Measurements from ENCODE around the gene CTIF.

CTIF gene

DNA sequence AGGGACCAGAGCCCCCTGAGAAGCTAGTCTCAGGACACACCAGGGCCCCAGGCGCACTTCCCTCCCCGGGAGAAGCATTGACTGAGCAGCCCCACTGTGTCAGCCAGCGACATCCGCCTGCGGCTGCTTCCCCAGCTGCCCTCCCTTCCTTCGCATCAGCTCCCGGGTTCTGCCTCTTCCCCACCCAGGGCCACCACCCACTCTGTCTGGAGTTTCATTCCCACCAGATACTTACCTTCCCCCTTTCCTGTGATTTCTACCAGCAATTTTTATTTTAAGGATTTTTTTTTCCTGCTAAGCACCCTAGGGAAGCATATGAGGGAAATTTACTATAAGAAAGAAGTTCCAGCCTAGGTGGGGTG lies 312.7 kb downstream of the CTIF start:
- DNase-seq (ENCODE audit: low spot score): peak; percentile 88

DNA sequence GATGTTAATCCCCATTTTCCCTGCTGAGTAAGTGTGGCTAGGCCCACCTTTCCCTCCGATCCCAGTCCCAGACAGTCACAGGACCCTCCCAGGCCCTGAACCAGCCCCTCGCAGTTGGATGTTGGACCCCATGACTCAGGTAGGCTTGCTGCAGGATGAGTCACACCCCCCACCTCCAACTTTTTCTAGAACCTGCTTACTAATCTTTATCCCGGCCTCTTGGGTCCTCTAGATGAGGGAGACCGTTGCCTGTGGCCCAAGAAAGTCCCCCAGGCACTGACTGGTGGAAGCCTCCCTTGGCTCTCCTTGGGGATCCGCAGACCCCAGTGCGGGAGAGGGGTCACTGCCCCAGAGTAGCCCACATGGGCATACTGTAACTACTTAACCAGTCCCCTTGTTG lies 313.5 kb downstream of the CTIF start:
- DNase-seq (ENCODE audit: low spot score): no peak

DNA sequence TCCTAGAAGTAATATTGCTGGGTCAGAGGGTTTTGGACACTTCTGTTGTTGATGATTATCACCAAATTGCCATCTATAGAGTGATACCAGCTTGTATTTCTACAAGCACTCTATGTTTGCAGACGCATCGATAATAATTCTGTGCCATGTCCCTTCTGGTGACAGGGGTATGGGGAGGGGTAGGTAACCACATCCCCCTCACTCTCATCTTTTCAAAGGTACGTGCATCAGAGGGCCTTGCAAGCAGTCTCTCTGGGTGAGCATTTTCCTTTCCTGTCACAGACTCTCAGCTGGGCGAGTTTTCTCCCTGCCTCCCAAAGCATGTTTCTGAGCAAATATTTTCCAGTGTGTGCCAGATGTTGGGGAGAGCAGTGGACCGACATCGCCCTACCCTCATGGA lies 314.0 kb downstream of the CTIF start:
- no peak for DNase-seq (ENCODE audit: low spot score)

DNA sequence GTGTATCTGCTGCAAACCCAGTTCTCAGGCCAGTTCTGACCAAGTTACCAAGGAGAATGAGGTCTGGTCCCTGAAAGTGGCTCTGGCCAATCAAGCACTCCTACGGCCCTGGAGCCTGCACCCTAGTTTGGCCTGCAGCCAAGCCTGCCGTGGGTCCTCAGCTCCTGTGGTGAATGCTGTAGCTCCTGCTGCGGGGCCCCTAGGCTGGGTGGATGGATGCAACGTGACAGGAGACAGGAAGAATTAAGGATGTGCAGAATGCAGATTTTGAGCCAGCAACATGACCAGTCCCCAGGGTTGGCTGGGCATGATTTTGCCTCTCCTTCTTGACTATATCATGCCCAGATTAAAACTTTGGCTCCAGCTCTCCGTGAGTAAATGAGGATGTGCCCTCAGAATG lies 314.8 kb downstream of the CTIF start:
- DNase-seq (ENCODE audit: low spot score): no peak

DNA sequence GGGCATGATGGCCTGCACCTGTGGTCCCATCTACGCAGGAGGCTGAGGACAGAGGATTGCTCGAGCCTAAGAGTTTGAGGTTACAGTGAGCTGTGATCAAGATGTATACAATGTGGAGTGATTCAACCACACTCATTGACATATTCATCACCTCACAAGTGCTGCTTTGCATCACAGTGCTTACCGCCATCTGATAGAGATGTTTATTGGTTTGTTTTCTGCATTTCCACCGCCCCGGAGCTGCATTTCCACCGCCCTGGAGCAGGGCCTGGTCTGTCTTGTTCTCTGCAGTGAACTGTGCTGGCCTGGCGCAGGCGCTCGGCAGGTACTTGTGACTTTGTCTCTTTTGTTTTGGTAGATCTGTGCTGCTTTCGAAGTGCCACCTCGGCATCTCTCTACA lies 315.9 kb downstream of the CTIF start:
- DNase-seq (ENCODE audit: low spot score): no peak

DNA sequence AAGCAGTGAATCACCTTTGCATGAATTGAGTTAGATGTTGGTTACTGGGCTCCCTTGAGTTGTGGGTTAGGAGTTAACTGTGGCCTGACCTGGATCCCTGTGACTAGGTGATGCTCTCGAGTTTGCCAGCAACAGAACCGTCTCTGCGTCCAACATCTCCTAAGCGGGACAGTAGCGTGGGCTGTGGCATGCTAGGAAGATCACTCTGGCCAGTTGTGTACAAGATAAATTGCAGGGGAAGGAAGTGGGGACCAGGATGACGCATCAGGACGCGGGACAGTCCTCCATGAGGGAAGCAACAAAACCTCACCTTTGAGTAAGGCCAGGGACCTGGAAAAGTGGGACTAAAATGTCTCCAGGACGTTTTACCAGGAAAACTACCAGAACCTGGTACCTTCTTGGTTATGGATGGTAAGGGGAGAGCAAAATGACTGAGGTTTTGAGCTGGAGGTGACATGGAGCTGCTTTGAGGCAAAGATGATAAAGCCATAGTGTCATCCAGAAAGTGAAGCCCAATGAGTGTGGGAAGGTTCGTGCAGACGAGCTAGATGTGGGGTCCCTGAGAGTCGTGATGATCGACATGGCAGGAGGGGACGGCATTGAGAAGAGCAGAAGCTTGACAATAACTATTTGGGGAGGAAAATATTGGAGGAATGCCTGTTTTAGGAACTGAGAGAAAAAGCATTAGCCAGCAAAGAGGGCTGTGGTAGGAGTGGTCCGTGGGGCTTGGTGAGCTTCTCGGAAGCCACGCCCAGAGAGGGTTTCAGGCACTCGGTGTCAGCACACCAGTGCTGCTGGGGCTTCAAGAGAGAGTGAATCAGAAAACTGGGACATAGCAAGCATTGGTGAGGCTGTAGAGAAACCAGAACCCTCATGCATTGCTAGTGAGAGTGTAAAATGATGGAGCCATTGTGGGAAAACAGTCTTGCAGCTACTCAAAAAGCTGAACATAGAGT lies 316.9 kb downstream of the CTIF start:
- DNase-seq (ENCODE audit: low spot score): no peak

DNA sequence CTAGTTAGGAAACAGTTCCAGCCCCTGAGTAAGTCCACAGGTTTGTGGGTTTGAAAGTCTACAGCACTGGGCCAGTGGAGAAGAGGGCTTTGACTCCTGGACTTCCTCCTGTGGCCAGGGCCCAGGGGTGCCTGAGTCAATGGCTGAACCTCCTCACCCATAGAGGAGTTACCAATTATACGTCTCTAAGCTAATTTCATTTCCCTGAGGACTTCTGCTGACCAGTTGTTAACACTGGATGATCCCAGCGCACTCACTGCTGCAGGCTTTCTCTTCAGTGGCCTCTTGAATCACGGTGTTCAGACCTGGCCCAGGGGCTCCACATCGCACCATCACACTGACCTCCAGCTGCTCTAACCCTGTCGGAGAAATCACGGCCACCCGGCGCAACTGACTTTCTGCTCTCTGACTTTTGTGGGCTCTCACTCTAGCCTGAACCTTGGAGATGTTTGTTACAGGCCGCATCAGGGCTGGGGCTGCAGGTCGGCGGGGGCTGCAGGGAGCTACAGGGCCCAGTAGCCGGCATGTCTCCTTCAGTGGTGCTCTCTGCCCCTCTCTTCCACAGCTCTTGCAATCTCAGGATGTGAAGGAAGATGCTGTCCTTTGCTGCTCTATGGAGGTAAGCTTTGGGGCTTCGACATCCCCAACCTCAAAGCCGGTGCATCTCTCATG lies 318.3 kb downstream of the CTIF start:
- no peak for DNase-seq (ENCODE audit: low spot score)

DNA sequence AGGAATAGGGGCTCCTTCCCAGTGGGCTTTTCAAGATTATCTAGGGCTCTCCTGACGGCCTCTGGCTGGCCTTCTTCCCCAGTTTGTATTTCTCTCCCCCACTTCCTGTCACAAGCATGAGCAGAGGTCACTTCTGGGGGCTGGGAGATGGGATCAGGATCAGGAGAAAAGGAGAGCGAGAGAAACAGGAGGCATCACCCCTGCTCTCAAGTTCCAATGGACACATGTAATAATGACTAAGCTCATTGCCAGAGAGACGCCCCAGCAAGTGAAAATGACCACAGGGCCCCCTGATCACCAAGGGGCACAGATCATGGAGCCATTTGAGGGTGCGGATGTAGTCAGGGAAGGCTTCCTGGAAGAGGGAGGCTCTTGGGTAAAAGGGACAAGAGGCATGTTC lies 319.8 kb downstream of the CTIF start:
- DNase-seq (ENCODE audit: low spot score): no peak

DNA sequence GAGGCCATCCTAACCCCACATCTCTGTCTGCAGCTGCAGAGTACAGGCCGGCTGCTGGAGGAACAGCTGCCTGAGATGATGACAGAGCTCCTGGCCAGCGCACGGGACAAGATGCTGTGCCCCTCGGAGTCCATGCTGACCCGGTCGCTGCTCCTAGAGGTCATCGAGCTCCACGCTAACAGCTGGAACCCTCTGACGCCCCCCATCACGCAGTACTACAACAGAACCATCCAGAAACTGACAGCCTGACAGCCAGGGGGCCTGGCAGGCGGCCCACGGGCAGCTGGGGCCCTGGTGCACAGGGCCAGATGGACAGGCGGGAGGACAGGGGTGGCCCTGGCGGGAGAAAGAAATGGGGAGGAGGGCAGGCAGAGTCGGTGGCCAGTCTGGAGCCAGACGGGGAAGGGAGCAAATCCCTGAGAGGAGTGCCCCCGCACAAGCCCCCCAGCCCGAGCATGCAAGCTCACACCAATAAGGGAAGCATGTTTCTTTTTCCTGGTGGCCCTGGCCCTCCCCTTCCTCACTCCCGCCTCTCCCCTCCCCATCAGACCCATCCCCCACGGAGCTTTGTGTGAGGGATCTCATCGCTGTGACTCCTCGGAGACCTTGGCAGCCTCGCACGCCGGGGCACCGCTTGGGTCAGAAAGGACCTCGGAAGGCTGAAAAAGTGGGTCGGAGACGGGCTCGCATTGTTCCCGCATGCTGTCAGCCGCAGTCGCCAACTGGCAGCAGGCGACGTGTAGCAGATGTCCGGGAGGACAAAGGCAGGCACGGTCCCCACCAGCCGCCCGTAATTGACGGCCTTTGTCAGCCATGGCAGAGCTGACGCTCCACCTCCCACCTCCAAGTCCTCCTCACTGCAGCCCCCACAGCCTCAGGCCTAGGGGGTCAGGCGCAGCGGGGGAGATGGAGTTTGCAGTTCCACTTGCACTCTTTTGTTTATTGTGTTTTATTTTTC lies 320.8 kb downstream of the CTIF start:
- DNase-seq (ENCODE audit: low spot score): no peak

DNA sequence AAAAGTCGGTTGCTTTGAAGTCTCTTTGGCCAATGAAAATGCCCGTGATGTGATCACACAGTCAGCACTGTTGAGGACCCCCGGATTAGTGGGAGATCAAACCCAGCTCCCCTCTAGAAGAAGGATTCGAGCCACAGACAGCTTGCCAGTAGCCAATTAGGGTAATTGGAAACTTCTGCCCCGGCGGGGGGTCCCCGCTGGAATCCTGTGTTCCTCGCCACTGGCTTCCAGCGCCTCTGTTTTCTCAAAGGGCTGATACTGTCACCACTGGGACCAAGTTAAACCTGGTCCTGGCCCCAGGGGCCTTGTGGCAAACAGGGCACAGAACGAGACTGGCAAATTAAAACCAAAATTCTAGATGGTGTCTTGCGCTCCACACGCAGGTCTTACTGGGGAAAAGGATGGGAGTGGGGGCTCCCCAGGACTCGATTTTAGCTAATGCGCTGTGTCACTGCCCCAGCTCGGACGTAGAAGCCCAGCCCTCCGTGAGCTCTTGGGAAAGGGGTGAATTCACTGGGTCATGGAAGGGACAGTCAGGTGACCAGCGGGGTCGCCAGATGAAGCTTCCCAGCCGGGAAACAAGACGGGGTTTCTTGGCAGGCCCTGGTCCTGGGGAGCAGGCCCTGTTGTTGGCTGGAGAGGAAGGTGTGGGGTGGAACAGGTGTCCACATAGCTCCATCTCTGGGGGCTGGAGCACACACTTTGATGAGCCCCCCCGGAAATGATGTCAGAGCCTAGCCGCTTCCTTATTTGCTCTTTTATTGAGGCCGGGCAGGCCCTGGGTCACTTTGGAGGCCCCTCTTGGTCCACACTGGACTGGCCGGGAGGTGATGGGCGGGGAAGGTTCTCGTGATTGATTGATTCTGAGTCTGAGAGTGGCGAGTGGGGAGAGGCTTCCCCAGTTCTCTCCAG lies 321.7 kb downstream of the CTIF start:
- no peak for DNase-seq (ENCODE audit: low spot score)

DNA sequence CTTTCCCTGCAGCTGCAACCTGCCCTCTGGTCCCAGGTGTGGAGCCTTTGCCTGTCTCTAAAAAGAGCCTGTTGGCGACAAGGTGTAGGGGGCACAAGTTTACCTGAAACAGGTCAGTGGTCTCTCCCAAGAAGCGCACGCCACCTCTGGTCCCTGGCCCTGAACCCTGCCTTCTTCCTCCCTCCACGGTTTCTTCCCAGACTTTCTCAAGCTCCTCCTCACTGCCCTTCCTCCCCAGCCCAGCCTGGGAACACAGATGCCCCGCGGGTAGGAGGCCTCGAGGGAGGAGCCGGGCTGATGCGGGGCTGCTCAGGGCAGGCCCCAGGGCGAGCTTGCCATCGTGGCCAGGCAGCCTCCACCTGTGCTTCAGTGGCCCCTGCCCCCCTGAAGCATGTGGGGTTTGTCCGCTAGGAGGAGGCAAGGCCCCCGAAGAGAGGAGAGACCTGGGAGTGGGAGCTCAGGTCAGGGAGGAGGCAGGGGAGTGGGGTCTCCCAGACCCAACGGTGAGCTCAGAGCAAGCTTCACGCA lies 322.4 kb downstream of the CTIF start:
- DNase-seq (ENCODE audit: low spot score): no peak

DNA sequence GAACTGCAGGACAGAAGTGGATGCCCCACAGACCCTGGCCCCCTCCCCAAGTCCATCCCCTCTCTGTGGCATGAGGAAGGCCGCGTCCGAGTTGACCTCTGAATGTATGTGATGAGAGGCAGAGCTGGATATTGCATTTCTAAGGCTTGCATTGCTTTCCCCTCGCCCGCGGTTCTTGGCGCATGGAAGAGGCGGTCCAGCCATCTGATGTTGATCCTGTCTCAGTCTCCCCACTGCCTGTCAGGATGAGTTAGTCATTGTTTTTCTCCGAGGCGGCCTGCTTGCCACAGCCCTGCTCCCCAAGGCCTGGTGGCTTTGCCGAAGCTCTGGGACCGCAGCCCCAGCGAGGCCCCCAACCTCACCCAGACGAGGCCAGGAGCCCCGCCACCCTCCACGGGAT lies 323.3 kb downstream of the CTIF start:
- no peak for DNase-seq (ENCODE audit: low spot score)

DNA sequence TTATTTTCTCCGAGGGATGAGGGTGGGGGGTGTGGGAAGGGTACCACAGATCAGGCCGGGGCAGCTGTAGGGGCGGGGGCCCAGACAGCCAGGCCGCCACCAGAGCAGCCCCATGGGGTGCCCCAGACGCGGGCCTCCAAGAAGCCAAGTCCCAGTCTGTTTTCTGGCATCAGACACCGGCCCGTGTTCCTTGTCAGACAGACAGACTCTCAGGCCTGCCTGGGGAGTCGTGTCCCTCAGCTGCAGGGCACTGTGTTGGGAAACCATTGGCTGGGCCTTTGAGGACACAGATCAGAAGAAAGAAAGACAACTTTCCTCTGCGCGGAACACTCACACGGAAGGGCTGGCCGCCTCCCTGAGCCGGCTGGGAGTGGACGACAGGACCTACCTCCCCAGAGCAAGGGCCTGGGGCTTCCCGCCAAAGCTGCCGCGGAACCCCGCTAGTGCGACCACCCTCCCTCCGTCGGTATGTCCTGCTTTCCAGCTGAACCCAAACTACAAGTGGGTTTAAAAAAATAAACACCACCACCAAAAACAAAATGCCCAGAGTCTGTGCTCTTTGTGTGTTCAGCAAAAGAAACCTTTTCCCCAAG lies 323.9 kb downstream of the CTIF start:
- no peak for DNase-seq (ENCODE audit: low spot score)

DNA sequence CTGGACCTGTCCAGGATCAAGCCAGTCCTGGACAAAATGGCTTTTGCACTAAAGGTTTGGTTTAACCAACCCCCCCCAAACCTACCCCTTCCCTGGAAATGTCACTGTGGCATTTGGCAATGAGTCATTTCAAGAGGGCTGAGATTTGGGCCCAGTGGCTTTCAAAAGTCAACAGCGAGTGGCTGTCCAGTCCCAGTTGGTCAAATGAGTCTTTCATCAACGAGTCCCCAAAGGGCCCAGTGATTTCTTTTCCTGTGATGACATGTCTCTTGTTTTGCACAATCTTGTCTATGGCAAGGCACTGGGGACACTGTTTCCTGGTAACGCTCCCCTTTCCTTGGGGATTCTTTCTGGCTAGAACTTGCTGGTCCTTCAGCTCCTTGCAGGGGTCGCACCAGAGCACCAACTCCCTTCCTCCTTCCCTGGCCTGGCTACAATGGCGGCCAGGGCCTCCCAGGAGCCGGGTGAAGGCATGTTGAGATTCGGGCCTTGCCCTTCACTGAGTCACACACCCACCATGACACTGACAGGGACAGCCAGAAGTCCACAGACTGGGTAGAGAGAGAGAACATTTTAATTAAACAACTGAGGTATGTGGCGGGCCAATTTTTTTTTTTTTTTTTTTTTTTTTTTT lies 324.7 kb downstream of the CTIF start:
- DNase-seq (ENCODE audit: low spot score): no peak

DNA sequence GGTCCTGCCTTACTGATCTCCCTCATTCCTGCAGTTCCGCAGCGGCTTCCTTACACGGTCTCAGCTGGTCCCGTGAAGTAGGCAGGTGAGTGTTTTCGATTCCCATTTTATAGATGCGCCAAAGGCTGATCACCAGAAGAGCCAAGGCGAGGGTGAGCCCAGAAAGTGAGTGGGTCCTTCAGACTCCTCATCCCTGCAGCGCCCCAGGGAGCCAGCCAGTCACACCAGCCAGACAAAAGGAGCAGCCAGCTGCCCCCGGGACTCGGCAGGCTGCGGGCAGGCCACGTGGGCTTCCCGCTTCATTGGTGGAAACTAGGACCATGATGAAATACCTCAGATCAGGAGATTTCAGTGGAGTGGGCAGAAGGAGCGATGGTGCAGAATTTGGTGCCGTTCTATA lies 326.0 kb downstream of the CTIF start:
- DNase-seq (ENCODE audit: low spot score): no peak

DNA sequence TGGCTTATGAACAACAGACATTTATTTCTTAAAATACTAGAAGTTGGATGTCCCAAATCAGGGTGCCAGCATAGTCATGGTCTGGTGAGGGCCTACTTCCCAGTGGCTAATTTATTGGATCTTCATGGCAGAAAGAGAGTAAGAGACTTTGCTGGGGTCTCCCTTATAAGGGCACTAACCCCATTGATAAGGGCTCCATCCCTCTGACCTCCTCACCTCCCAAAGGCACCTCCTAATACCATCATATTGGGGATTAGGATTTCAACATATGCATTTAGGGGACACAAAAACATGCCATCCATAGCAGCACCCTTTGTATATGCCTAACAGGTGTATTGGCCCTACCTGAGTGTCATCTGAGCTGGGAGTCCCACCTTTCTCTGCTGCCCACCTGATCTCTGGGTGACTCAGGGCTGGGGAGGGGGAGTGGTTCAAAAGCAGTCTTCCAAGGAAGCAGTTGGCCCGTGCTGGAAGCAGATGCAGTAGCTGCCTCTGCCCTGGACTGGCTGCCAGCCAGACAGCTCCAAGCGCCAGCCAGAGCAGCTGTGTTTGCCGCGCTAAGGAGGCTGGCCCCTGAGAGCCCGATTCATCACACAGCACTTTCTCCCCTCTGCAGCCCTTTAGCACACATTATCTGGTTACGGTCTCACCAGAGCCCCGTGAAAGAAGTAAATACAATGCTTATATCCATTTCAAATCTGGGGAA lies 327.4 kb downstream of the CTIF start:
- DNase-seq (ENCODE audit: low spot score): peak; percentile 55

DNA sequence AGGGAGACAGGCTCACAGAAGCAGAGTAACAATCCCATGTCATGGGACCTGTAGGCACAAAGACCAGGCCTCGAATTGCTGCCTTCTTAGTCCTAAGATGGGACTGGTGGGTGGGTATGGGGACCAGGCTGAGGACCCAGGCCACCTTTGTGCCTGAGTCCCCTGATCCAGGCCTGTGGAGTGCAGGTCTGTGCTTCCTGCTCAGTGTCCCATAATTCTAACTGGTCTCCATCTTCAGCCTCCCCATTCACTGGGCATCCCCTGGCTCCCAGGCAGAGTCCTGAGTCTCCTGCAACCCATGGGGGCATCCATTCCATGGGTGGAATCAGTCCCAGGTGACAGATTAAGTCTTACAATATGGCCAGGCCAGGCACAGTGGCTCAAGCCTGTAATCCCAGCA lies 328.0 kb downstream of the CTIF start:
- no peak for DNase-seq (ENCODE audit: low spot score)

DNA sequence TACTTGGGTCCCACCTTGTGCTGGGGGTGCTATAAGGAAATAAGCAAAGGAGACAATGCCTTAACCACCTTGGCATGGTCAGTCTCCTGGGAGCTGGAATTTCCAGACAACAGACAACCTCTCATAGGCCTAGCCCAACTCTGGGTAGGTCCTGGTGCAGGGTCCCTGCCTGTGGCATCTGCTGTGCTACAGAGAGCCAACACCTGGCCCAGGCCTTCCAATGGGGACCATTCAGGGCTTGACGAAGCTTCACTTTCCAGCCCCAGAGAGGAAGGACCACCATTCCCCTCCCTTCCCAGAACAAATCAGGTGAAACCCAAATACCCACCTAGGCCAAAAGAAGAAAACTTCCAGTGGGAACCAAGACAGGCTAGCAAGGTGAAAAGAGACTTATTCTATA lies 329.1 kb downstream of the CTIF start:
- DNase-seq (ENCODE audit: low spot score): no peak

Measured in hepatic stellate cell (primary cell).